Measurements from ENCODE around the gene BTBD9. TPM values are rescaled to one million over a fixed set of nuclear protein-coding genes. Genes with fewer than 3 reads are reported as not detected.

Gene BTBD9
- total and polyA plus RNA-seq, 9 of the 15 experiments (the other 6 are each of a cell fraction or from before 2014, with no cell fraction given), result 0.08 to 1.6 (median 0.58) TPM

DNA sequence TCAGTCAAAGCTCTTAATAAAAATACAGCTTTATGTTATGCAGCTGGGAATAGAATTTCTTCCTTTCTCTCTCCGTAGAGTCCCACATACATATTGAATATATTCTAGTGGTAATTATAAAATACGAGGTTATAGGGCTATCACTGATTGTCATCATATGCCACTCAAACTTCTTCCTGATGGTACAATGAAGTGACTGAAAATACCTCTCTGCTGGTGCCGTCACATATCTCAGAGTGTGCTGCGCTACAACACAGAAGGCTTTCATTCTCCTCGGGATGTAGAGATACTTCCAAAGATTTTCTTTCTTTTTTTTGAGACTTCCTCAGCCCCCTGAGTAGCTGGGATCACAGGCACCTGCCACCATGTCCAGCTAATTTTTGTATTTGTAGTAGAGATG is 249.9 kb downstream of the BTBD9 start:
- in situ Hi-C loops (cut with MboI) (no loop called here), intact Hi-C loops (cut with micrococcal nuclease) (no loop called here)
- WGBS (ENCODE audit: insufficient coverage, low coverage, missing lambda C conversion rate), result 4% methylated on average over 5 of the region's 5 CpGs
- no peaks in the 10 kb centered on the region for H3K36me3 ChIP-seq (ENCODE audit: control insufficient read depth, insufficient read depth, low read length)
- H3K4me3 ChIP-seq, result no peak overlapping the region
- POLR2A ChIA-PET, result interaction anchor here (0.5 kb wide), 1 partner anchor 190 kb away, joined by 3 read pairs; no protein-coding TSS in a partner anchor
- H3K9me3 ChIP-seq (replicated peaks; ENCODE audit: control insufficient read depth, insufficient read depth, low read depth, low read length), result no peaks in the 10 kb centered on the region
- no peak overlapping the region for H3K4me2 ChIP-seq (ENCODE audit: insufficient read depth, low read length)
- no peaks in the 10 kb centered on the region for H3K79me2 ChIP-seq (ENCODE audit: control insufficient read depth, insufficient read depth, low read length)
- no peak overlapping the region for H3K9ac ChIP-seq (ENCODE audit: insufficient read depth in 1 of 2, low read depth in 2 of 2, low read length in 2 of 2)
- H3K9me1 ChIP-seq (ENCODE audit: control insufficient read depth, insufficient read depth, low read length), result no peaks in the 10 kb centered on the region
- CTCF ChIA-PET (ENCODE audit: low intra/inter-chr PET ratio), result no interaction called here
- ATAC-seq (no peak), DNase-seq (ENCODE audit: extremely low read depth in 1 of 4, low spot score in 3 of 4) (no peak), FAIRE-seq (no peak)
- no peak for TF ChIP-seq HIVEP1 (CRISPR knock-in tag; IDR thresholded peaks at IDR 0.05)
- no peak for TF ChIP-seq YY1 (IDR thresholded peaks at IDR 0.05; ENCODE audit: borderline replicate concordance in 1 of 3, control insufficient read depth in 1 of 3, extremely low read depth in 1 of 3, insufficient read depth in 3 of 3, insufficient read length in 1 of 3, insufficient replicate concordance in 2 of 3, low read depth in 1 of 3, low read length in 2 of 3)
- no peak overlapping the region for H3K27ac ChIP-seq (ENCODE audit: extremely low read depth, low read depth, low read length)
- H3K4me1 ChIP-seq (replicated peaks in 1 of 2; ENCODE audit: control insufficient read depth in 2 of 2, insufficient read depth in 2 of 2, low read length in 2 of 2), result no peaks in the 10 kb centered on the region
- no peak overlapping the region for H2AFZ ChIP-seq (ENCODE audit: low read depth, low read length)
- no TSS peak for BruUV-seq (replicated peaks)
- no peaks in the 10 kb centered on the region for H3K27me3 ChIP-seq (ENCODE audit: control insufficient read depth in 2 of 2, insufficient read depth in 2 of 2, low read length in 2 of 2)
- no peaks in the 10 kb centered on the region for H4K20me1 ChIP-seq (replicated peaks; ENCODE audit: control insufficient read depth, insufficient read depth, low read length)

DNA sequence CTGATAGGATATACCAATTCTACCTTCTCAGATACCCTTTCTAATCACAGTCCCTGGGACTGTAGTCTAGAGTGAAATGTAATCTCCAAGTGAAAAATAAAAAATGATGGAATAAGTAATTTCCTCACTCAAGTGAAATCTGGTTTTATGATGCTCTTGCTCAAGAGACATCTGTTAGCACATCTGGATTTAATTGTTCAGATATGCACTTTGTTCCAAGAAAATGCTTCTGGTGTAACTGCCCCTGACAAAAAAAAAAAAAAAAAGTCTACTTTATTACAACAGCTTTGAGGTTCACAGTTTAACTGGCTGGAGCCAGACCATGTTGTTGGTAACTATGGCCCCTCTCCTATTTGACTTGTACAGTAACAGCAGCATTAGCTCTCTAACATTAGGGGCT is 251.8 kb downstream of the BTBD9 start:
- POLR2A ChIA-PET, result interaction anchor here (0.6 kb wide), 1 partner anchor 28 kb away, joined by 3 read pairs; no protein-coding TSS in a partner anchor

More for the DNA sequence above, 251.8 kb downstream of the BTBD9 start:
- no peaks in the 10 kb centered on the region for H3K79me2 ChIP-seq (ENCODE audit: control insufficient read depth, insufficient read depth, low read length)
- TF ChIP-seq, protein P1, sequence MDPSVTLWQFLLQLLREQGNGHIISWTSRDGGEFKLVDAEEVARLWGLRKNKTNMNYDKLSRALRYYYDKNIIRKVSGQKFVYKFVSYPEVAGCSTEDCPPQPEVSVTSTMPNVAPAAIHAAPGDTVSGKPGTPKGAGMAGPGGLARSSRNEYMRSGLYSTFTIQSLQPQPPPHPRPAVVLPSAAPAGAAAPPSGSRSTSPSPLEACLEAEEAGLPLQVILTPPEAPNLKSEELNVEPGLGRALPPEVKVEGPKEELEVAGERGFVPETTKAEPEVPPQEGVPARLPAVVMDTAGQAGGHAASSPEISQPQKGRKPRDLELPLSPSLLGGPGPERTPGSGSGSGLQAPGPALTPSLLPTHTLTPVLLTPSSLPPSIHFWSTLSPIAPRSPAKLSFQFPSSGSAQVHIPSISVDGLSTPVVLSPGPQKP (CRISPR knock-in tag; IDR thresholded peaks at IDR 0.05), result no peak
- TF ChIP-seq ZNF668 (CRISPR knock-in tag; IDR thresholded peaks at IDR 0.05) (no peak), RAD51 (IDR thresholded peaks at IDR 0.05; ENCODE audit: borderline replicate concordance, low read depth) (no peak), KAT8 (IDR thresholded peaks at IDR 0.05; ENCODE audit: low read depth) (no peak), MCM7 (IDR thresholded peaks at IDR 0.05) (no peak), TBL1XR1 (IDR thresholded peaks at IDR 0.05; ENCODE audit: low read length in 2 of 2) (no peak), ZNF133 (CRISPR knock-in tag; IDR thresholded peaks at IDR 0.05) (no peak)
- TF ChIP-seq, protein P2, sequence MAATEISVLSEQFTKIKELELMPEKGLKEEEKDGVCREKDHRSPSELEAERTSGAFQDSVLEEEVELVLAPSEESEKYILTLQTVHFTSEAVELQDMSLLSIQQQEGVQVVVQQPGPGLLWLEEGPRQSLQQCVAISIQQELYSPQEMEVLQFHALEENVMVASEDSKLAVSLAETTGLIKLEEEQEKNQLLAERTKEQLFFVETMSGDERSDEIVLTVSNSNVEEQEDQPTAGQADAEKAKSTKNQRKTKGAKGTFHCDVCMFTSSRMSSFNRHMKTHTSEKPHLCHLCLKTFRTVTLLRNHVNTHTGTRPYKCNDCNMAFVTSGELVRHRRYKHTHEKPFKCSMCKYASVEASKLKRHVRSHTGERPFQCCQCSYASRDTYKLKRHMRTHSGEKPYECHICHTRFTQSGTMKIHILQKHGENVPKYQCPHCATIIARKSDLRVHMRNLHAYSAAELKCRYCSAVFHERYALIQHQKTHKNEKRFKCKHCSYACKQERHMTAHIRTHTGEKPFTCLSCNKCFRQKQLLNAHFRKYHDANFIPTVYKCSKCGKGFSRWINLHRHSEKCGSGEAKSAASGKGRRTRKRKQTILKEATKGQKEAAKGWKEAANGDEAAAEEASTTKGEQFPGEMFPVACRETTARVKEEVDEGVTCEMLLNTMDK (IDR thresholded peaks at IDR 0.05; ENCODE audit: borderline replicate concordance, insufficient read depth, low read depth, low read length, poor library complexity, severe bottlenecking), result no peak
- H3K4me2 ChIP-seq (ENCODE audit: insufficient read depth, low read length), result no peak overlapping the region
- H3K27me3 ChIP-seq (ENCODE audit: control insufficient read depth in 2 of 2, insufficient read depth in 2 of 2, low read length in 2 of 2), result no peaks in the 10 kb centered on the region
- CTCF ChIA-PET (ENCODE audit: low intra/inter-chr PET ratio), result no interaction called here
- no peaks in the 10 kb centered on the region for H3K4me1 ChIP-seq (replicated peaks in 1 of 2; ENCODE audit: control insufficient read depth in 2 of 2, insufficient read depth in 2 of 2, low read length in 2 of 2)
- intact Hi-C loops (cut with micrococcal nuclease) (no loop called here), in situ Hi-C loops (cut with MboI) (no loop called here)
- FAIRE-seq (no peak), ATAC-seq (no peak), DNase-seq (ENCODE audit: extremely low read depth in 1 of 4, low spot score in 3 of 4) (no peak)
- no peak overlapping the region for H3K4me3 ChIP-seq
- BruUV-seq (replicated peaks), result no TSS peak
- no peaks in the 10 kb centered on the region for H3K9me1 ChIP-seq (ENCODE audit: control insufficient read depth, insufficient read depth, low read length)
- no peaks in the 10 kb centered on the region for H3K36me3 ChIP-seq (ENCODE audit: control insufficient read depth, insufficient read depth, low read length)
- no peak overlapping the region for H3K9ac ChIP-seq (ENCODE audit: insufficient read depth in 1 of 2, low read depth in 2 of 2, low read length in 2 of 2)
- H3K27ac ChIP-seq (ENCODE audit: extremely low read depth, low read depth, low read length), result no peak overlapping the region
- no peak overlapping the region for H2AFZ ChIP-seq (ENCODE audit: low read depth, low read length)
- no peaks in the 10 kb centered on the region for H3K9me3 ChIP-seq (replicated peaks; ENCODE audit: control insufficient read depth, insufficient read depth, low read depth, low read length)
- no peaks in the 10 kb centered on the region for H4K20me1 ChIP-seq (replicated peaks; ENCODE audit: control insufficient read depth, insufficient read depth, low read length)
